H1 (cell line): ENCODE measurements around the gene GALNT7. TPM values are rescaled to one million over a fixed set of nuclear protein-coding genes. Genes with fewer than 3 reads are reported as not detected.
"Not testable (repeated sequence)": the region's sequence is repeated elsewhere in the genome, so short reads cannot be mapped to it uniquely, and the experiment has no call there.

ENCODE experiments used
- CTCF ChIA-PET: fragments of 300-600 bp; sonication (Branson Sonifier 250); formaldehyde crosslinking; loops from one replicate; lab custom pipeline; 2021; ENCODE audit not compliant: partially characterized antibody; lab: Charles Lee
- POLR2A ChIA-PET: fragments of 300-600 bp; sonication (Branson Sonifier 250); formaldehyde crosslinking; loops from one replicate; lab custom pipeline; 2021; ENCODE audit warnings: inconsistent platforms; ENCODE audit not compliant: partially characterized antibody; lab: Charles Lee
- DNase-seq, 2 experiments: peaks; one replicate each; pipeline versions ENCODE4 v3.0.0 to v3.0.0-alpha.2; 2010 to 2022; ENCODE audit warnings: low spot score in 2 of 2, low read depth in 1 of 2, mixed read lengths in 1 of 2
- FAIRE-seq: peaks from 2 replicates; lab custom pipeline; 2011; peaks lifted over from hg19 to GRCh38; lab: Jason Lieb, UNC
- H2AFZ ChIP-seq: 2 replicates; pipeline ENCODE4 v1.8.1; 2012; ENCODE audit warnings: low read length, inconsistent platforms
- H2AK5ac ChIP-seq: 2 replicates; pipeline ENCODE4 v1.6.1; 2013; ENCODE audit warnings: low read depth, low read length
- H2BK120ac ChIP-seq: replicated peaks from 2 replicates; pipeline ENCODE3; 2013; ENCODE audit warnings: low read depth, low read length, inconsistent platforms
- H2BK12ac ChIP-seq: 2 replicates; pipeline ENCODE4 v1.6.1; 2013; ENCODE audit warnings: low read depth, low read length
- H2BK15ac ChIP-seq: 2 replicates; pipeline ENCODE4 v1.6.1; 2013; ENCODE audit warnings: low read length
- H2BK20ac ChIP-seq: 2 replicates; pipeline ENCODE4 v1.6.1; 2013; ENCODE audit warnings: low read length
- H2BK5ac ChIP-seq: 2 replicates; pipeline ENCODE4 v1.6.1; 2013; ENCODE audit warnings: low read depth, low read length
- H3K14ac ChIP-seq: 2 replicates; pipeline ENCODE4 v1.6.1; 2013; ENCODE audit warnings: inconsistent platforms; ENCODE audit not compliant: insufficient read length
- H3K18ac ChIP-seq: 2 replicates; pipeline ENCODE4 v1.6.1; 2013; ENCODE audit warnings: low read length; ENCODE audit errors: extremely low read depth
- H3K23ac ChIP-seq: 2 replicates; pipeline ENCODE4 v1.6.1; 2013; ENCODE audit warnings: inconsistent platforms; ENCODE audit not compliant: insufficient read length
- H3K23me2 ChIP-seq: 2 replicates; pipeline ENCODE4 v1.6.1; 2013; ENCODE audit warnings: low read depth, low read length
- H3K27ac ChIP-seq: 2 replicates; pipeline ENCODE4 v1.6.1; 2011; ENCODE audit warnings: low read depth, low read length, inconsistent platforms
- H3K27me3 ChIP-seq, 4 experiments: replicated peaks in 1 of 4; 1 replicate in 1 of 4; 2 replicates in 3 of 4; pipeline versions ENCODE4 v1.6.1 to v1.8.1; 2011 to 2013; ENCODE audit warnings: low read length in 3 of 4, mild to moderate bottlenecking in 3 of 4, inconsistent platforms in 2 of 4, mixed read lengths in 2 of 4, moderate library complexity in 1 of 4; ENCODE audit not compliant: control insufficient read depth in 3 of 4, insufficient read depth in 3 of 4; ENCODE audit errors: extremely low read depth in 1 of 4
- H3K36me3 ChIP-seq, 4 experiments: 2 replicates each; pipeline versions ENCODE4 v1.6.1 to v1.8.1; 2011 to 2013; ENCODE audit warnings: mild to moderate bottlenecking in 4 of 4, low read length in 3 of 4, moderate library complexity in 2 of 4, control low read depth in 1 of 4, inconsistent platforms in 1 of 4; ENCODE audit not compliant: insufficient read depth in 4 of 4, control insufficient read depth in 2 of 4
- H3K4ac ChIP-seq: replicated peaks from 2 replicates; pipeline ENCODE3; 2013; ENCODE audit warnings: low read length, low read depth, mixed read lengths, inconsistent platforms; ENCODE audit not compliant: insufficient read length
- H3K4me1 ChIP-seq, 4 experiments: replicated peaks in 1 of 4; 1 replicate in 1 of 4; 2 replicates in 3 of 4; pipeline versions ENCODE4 v1.6.1 to v1.8.1; 2011 to 2013; ENCODE audit warnings: low read length in 3 of 4, inconsistent platforms in 2 of 4, mixed read lengths in 1 of 4; ENCODE audit not compliant: insufficient read depth in 4 of 4, control insufficient read depth in 3 of 4
- H3K4me2 ChIP-seq, 2 experiments: 2 replicates each; pipeline versions ENCODE4 v1.6.1 to v1.8.1; 2011 to 2013; ENCODE audit warnings: low read depth in 2 of 2, low read length in 2 of 2, control low read depth in 1 of 2, inconsistent platforms in 1 of 2, mild to moderate bottlenecking in 1 of 2; ENCODE audit not compliant: insufficient read depth in 1 of 2
- H3K4me3 ChIP-seq, 4 experiments: fragments of 200-600, 300-600 bp in 1 of 4; sonication (generic), shearing (Covaris generic), sonication (Bioruptor Twin) in 1 of 4; 2 replicates each; pipeline versions ENCODE4 v1.5.1 to v1.8.1; 2011 to 2016; ENCODE audit warnings: low read length in 4 of 4, low read depth in 3 of 4, control low read depth in 2 of 4, inconsistent platforms in 2 of 4, mild to moderate bottlenecking in 2 of 4, mixed read lengths in 1 of 4, moderate library complexity in 1 of 4; ENCODE audit not compliant: insufficient read depth in 2 of 4; ENCODE audit errors: extremely low read depth in 1 of 4
- H3K56ac ChIP-seq: replicated peaks from 2 replicates; pipeline ENCODE3; 2013; ENCODE audit warnings: low read depth, mild to moderate bottlenecking, mixed read lengths, low read length, inconsistent platforms; ENCODE audit not compliant: insufficient read length
- H3K79me1 ChIP-seq: 2 replicates; pipeline ENCODE4 v1.6.1; 2013; ENCODE audit warnings: low read depth, low read length, control low read depth
- H3K79me2 ChIP-seq, 2 experiments: 2 replicates each; pipeline versions ENCODE4 v1.6.1 to v1.8.1; 2012 to 2013; ENCODE audit warnings: low read length in 2 of 2, mild to moderate bottlenecking in 2 of 2, inconsistent platforms in 1 of 2; ENCODE audit not compliant: insufficient read depth in 2 of 2, control insufficient read depth in 1 of 2
- H3K9ac ChIP-seq, 4 experiments: replicated peaks in 1 of 4; 1 replicate in 1 of 4; 2 replicates in 3 of 4; pipeline versions ENCODE4 v1.6.1 to v1.8.1; 2011 to 2013; ENCODE audit warnings: low read depth in 3 of 4, low read length in 3 of 4, control low read depth in 2 of 4, mild to moderate bottlenecking in 2 of 4, moderate library complexity in 2 of 4, inconsistent platforms in 1 of 4; ENCODE audit errors: extremely low read depth in 1 of 4
- H3K9me3 ChIP-seq, 2 experiments: 2 replicates each; pipeline versions ENCODE4 v1.6.1 to v1.8.1; 2012 to 2013; ENCODE audit warnings: mild to moderate bottlenecking in 2 of 2, moderate library complexity in 2 of 2, control low read depth in 1 of 2, inconsistent platforms in 1 of 2, low read depth in 1 of 2, low read length in 1 of 2, mixed read lengths in 1 of 2; ENCODE audit not compliant: insufficient read depth in 2 of 2
- H4K20me1 ChIP-seq, 2 experiments: replicated peaks in 1 of 2; 2 replicates each; pipeline versions ENCODE3 to v1.8.1; 2011 to 2013; ENCODE audit warnings: inconsistent platforms in 2 of 2, low read length in 2 of 2, mild to moderate bottlenecking in 1 of 2; ENCODE audit not compliant: insufficient read depth in 2 of 2, control insufficient read depth in 1 of 2
- H4K5ac ChIP-seq: 2 replicates; pipeline ENCODE4 v1.6.1; 2013; ENCODE audit warnings: low read length, low read depth, mixed read lengths, inconsistent platforms; ENCODE audit not compliant: insufficient read length
- H4K8ac ChIP-seq: 2 replicates; pipeline ENCODE4 v1.8.0; 2013; ENCODE audit warnings: mild to moderate bottlenecking, moderate library complexity, low read length, inconsistent platforms; ENCODE audit not compliant: insufficient read depth; ENCODE audit errors: extremely low read depth
- H4K91ac ChIP-seq: replicated peaks from 2 replicates; pipeline ENCODE3; 2013; ENCODE audit warnings: low read length, mixed read lengths, inconsistent platforms; ENCODE audit not compliant: insufficient read length
- WGBS, 2 experiments: shearing (Covaris generic) in 1 of 2; methylation state at CpG; one replicate each; pipeline versions ENCODE4 v1.1.6 to v1.1.7; 2013 to 2015; ENCODE audit warnings: low lambda C conversion rate in 2 of 2, mixed read lengths in 2 of 2, inconsistent platforms in 1 of 2, low coverage in 1 of 2, missing lambda C conversion rate in 1 of 2; ENCODE audit not compliant: insufficient replicate concordance in 2 of 2, insufficient coverage in 1 of 2, insufficient read length in 1 of 2; ENCODE audit errors: extremely low coverage in 1 of 2, missing lambda C conversion rate in 1 of 2; 5-methylcytosine and 5-hydroxymethylcytosine counted together
- polyA plus RNA-seq, 7 experiments: library from polyadenylated mRNA; depleted of rRNA in 3 of 7; stranded (reverse) in 5 of 7; unstranded in 2 of 7; fragments of >200 nt in 5 of 7; fragments of 200-250 nt in 2 of 7; gene quantifications; 1 replicate in 5 of 7; 2 replicates in 1 of 7; 4 replicates in 1 of 7; pipeline versions ENCODE4 v1.2.1 to v1.2.3, GENCODE V29; 2011 to 2013; ENCODE audit warnings: missing spikeins in 2 of 7, mixed read lengths in 2 of 7
- total RNA-seq: library from RNA; stranded (reverse); fragmentation: NEBNext Ultra II Directional; extraction: Animal tissue kit (Norgen Biotek cat#: 25700); gene quantifications from 2 replicates; pipeline ENCODE4 v1.2.1, GENCODE V29; 2021

The GALNT7 gene
- total and polyA plus RNA-seq, 2 of the 8 experiments (the other 6 are each of a cell fraction or from before 2014, with no cell fraction given): 22.4 to 85.5 TPM

DNA sequence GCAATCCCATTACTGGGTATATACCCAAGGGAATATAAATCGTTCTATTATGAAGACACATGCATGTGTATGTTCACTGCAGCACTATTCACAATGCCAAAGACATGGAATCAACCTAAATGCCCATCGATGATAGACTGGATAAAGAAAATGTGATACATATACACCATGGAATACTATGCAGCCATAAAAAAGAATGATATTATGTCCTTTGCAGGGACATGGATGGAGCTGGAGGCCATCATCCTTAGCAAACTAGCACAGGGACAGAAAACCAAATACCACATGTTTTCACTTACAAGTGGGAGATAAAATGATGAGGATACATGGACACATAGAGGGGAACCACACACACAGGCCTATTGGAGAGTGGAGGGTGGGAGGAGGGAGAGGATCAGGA lies 49.8 kb upstream of the GALNT7 start:
- H3K23me2 ChIP-seq, H2BK120ac ChIP-seq, H2BK5ac ChIP-seq, H2BK12ac ChIP-seq, POLR2A ChIA-PET, DNase-seq, H2BK15ac ChIP-seq, H2BK20ac ChIP-seq, H4K91ac ChIP-seq, H3K56ac ChIP-seq, H3K79me1 ChIP-seq, H3K4me2 ChIP-seq, H3K18ac ChIP-seq, H3K27ac ChIP-seq, H3K4ac ChIP-seq, H2AFZ ChIP-seq, H3K9me3 ChIP-seq, H4K5ac ChIP-seq, H3K4me3 ChIP-seq, H3K79me2 ChIP-seq, H2AK5ac ChIP-seq, H4K8ac ChIP-seq, H3K36me3 ChIP-seq, H3K4me1 ChIP-seq, FAIRE-seq, CTCF ChIA-PET, H3K9ac ChIP-seq, H3K27me3 ChIP-seq, H3K23ac ChIP-seq, H4K20me1 ChIP-seq, H3K14ac ChIP-seq: not testable (repeated sequence)
- 91% methylated on average over 2 of the region's 2 CpGs; no CpG with 5 or more reads in 1 of the 2 experiments for WGBS, 2 experiments
